H7 (cell line): ENCODE results near the gene CD63. TPM values are rescaled to one million over a fixed set of nuclear protein-coding genes. Genes with fewer than 3 reads are reported as not detected.

Experiments used
- DNase-seq: peaks from one replicate; pipeline ENCODE4 v3.0.0; 2012
- H3K27me3 ChIP-seq: 2 replicates; pipeline ENCODE4 v1.6.0; 2011; ENCODE audit warnings: mild to moderate bottlenecking, low read length; ENCODE audit not compliant: control insufficient read depth, insufficient read depth
- H3K36me3 ChIP-seq: replicated peaks from 2 replicates; pipeline ENCODE4 v1.5.1; 2011; ENCODE audit warnings: low read length; ENCODE audit not compliant: control insufficient read depth, insufficient read depth
- H3K4me3 ChIP-seq: 2 replicates; pipeline ENCODE4 v1.5.1; 2011; ENCODE audit warnings: low read depth, mild to moderate bottlenecking, control low read depth, low read length, moderate library complexity; ENCODE audit not compliant: insufficient read depth
- total RNA-seq: library from RNA; depleted of rRNA; stranded (reverse); fragments of >200 nt; shearing (Covaris generic); gene quantifications from 2 replicates; pipeline ENCODE4 v1.2.3, GENCODE V29; 2014

The CD63 gene
- total RNA-seq, 1 experiment from 2014 or later: 314 TPM

DNA sequence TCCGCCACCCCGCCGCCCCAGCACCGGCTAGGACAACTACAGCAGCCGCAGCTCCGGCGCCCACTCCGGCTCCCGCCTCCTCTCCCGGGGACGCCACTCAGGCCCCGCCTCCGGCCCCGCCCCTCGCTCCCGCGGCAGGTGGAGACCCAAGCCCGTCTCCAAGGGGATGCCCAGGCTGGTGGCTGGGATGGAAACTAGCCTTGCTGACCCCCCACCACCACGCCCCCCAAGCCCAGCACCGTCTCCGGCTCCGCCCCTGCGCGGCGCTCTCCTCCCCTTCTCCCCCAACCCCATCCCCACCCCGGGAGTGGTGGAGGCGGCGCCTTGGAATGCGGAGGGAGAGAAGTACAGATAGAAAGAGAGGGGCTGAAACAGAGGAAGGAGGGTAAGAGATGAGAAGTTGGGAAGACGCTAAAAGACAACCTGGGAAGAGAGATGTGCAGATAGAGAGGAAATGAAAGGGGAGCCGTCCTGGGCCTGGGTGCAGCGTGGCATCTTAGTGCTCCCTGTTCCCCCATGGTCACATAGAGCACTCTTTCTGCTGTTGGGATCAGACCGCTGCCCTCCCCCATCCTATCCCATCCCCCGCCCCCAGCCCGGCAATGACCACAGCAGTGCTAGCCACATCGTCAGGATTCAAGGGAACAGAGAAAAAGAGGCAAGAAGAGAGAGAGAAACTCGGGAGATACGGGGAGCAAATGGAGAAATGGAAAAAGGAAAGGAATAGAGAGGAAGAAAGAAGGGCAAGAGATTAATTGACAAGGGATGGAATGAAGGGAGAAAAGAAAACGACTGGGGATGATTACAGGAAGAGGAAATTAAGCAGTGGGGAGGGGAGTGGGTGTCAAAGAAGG is 20.7 kb downstream of the CD63 start, which contains the start of gene ITGA7:
Gene ITGA7, minus strand, starts transcription at position 64 of the 854 bp plus-strand sequence. CDS start 222 bp downstream, outside the sequence.
- Histone ChIP-seq H3K27me3 (peaks cover 11% of the 10 kb centered on the region; the same call in 1 of the 2 replicates), H3K4me3 (peak within 1 kb of the TSS; percentile 95), H3K36me3 (no peaks in the 10 kb centered on the region)
- DNase-seq: peak; percentile 100

DNA sequence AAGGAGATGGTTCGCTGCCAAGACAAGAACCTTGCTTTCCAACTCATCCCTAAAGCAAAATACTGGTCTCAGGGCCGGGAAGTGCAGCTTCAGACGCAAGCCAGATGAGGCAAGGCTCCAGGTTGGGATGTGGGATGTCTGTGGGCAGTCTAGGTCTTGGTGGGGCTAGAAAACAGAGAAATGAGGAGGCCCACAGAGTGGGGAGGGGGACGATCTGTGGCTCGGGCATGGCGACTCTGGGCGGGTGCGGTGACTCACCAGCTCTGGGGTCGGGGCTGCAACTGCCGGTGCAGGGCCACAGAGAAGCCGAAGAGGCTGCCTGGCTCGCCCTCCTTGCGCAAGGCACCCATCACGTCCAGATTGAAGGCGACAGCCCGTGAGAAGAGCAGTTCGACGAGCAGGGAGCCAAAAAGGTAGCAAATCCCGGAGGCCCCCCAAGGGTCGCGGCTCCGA is 21.6 kb downstream of the CD63 start:
- H3K36me3 ChIP-seq: no peaks in the 10 kb centered on the region
- peak overlapping the region; percentile 95 for H3K4me3 ChIP-seq
- H3K27me3 ChIP-seq: peaks cover 9% of the 10 kb centered on the region; the same call in 1 of the 2 replicates
- no peak for DNase-seq

DNA sequence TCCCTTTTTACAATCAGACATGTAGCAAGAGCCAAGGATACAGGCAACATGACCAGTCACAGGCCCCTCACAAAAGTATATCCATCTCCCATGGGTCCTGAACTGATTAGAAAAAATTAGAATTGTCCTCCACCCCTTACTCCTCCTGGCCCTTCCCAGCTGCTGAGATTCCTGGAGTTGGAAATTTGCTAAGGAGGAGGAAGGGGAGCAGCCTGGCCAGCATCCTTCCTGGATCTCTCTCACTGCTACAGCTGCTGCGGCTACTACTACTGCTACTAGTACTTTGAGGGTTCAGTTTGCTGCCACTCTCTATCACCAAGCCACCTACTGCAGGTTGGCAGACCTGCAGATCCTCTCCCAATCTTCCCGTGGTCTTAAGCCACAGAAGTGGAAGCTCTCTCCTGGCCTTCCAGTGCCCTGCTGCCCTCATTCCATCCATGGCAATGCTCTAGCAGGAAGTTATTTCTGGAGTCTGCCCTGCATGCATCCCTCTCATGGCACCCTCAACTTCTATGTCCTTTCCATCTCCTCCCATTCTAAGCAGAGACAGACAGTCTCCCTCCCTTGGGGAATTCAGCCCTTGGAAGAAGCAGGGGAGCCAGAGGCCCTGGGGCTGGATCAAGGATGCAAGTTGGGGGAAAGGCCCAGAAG is 22.1 kb downstream of the CD63 start:
- DNase-seq: no peak
- Histone ChIP-seq H3K36me3 (no peaks in the 10 kb centered on the region), H3K27me3 (peaks cover 6% of the 10 kb centered on the region; the same call in 1 of the 2 replicates), H3K4me3 (peak overlapping the region; percentile 95)

DNA sequence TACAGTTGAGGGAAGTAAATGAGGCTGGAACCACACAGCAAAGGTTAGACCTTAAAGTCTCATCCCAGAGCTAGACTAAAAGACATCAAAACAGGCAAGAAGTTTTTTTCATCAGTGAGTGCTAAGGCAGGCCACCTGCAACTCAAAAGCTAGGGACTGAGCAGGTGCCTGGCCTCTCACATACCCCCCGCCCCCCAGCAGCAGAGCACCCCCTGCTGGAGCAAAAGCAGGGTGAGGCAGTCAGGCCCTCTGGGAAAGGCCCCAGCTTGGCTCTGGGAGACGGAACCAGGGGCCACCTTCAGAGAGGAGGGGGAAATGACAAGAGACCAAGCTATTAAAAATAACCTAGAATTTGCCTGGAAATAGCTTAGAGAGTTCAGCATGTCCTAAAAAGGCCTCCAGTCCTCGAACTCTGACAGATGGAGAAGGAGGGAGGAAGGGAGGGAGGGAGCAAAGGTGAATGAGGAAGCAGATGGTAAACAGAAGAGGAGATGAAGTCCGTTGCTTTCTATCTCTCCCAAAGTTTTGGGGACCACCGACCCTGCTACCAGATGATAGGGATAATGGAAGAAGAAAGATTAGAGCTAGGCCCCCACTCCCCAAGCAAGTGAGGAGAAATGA is 22.9 kb downstream of the CD63 start:
- peak; percentile 92 for DNase-seq
- Histone ChIP-seq H3K27me3 (peaks cover 6% of the 10 kb centered on the region; the same call in 1 of the 2 replicates), H3K36me3 (no peaks in the 10 kb centered on the region; the same call in 1 of the 2 replicates), H3K4me3 (no peak overlapping the region)

DNA sequence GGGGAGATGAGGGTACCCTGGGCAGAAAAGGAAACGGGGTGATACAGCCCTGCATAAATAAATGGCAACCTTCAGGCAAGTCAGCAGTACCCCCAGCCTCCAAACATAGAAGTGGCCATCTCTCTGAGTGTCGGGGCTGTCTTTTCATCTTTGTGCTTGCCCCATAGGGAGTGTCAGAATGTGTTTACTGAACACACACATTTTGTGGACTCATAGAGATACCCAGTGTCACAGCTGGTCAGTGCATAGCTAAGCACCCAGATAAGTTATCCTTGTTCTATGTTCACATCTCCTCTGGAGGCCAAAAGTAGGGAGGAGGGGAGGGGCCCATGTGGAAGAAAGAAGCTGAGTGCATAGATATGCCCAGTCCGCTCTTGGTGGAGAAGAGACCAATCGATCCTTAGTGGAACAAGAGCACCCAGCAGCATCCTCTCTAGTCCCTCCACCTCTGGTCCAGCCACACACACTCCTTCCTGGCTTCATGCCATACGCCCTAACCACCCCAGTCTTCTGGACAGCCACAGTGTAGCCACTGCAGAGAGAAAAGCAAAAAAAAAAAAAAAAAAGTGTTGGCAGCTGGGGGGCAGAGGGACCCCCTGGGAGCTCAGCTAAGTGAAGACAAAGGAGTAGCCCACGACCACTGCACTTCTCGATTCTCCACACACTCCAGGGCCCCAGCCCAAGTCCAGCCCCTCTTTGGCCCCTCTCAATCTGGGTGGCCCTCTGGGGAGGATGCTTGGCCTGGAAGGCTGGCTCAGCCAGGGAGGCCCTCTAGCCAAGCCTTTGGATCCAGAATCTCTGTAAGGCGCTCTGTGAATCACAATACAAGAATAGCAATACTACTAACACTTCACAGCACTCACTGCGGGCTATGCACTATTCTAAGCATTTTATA is 23.7 kb downstream of the CD63 start:
- H3K36me3 ChIP-seq: no peaks in the 10 kb centered on the region; the same call in 1 of the 2 replicates
- no peak for DNase-seq
- H3K4me3 ChIP-seq: no peak overlapping the region
- peaks cover 6% of the 10 kb centered on the region; the same call in 1 of the 2 replicates for H3K27me3 ChIP-seq

DNA sequence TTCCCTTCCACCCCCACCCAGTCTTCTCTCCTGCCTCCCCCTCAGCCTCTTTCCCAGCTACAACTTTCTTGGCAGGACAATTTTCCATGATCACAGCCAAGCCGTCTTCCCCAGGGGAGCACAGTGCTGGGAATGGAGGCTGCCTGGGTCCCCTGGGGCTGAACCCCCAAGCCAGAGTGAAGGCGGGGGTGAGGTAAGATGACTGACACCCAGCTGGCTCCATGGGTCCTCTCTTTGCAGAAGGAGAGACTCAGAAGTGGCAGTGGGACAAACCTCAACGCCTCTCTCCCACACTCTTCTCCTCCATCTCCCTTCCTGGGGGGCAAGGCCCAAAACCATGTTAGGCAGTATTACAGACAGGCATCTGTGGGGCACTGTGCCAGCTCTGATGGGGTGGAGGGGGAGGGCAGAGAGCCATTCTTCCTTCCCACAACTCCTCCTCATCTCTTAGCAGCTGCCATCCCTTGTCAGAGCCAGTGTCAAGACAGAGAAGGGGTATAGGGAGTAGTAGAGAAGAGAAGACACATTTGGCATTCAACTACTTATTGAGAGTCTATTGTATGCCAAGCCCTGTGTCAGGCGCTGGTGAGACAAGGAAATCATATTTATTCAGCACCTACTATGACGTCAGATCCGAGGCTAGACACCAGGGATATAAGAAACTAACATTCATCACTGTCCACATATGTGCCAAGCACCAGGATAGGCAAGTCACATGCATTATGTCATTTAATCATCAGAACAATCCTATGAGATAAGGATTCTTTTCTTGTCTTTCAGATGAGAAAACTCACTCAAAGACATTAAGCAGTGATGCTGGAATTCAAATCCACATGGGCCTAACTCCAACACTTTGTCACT is 24.7 kb downstream of the CD63 start:
- no peak overlapping the region for H3K4me3 ChIP-seq
- no peak for DNase-seq
- H3K27me3 ChIP-seq: peaks cover 4% of the 10 kb centered on the region; the same call in 1 of the 2 replicates
- no peaks in the 10 kb centered on the region; the same call in 1 of the 2 replicates for H3K36me3 ChIP-seq

DNA sequence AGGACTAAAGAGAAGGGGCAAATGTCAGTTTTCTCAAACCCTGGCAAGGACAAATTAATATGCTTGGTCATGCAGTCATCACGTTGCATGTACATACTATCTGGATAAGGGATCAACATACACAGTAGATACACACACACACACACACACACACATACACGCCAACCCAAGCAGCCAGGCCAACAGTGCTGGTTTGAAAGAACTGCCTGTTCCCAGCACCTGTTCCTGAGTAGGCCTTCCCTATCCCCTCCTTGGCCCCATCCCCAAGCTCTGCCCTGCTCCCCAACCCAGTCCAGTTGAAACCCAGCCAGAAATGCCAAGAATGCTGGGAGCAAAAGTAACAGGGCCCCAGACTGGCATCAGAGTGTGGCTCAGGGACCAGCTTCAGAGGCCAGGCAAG is 25.5 kb downstream of the CD63 start:
- Histone ChIP-seq H3K36me3 (no peaks in the 10 kb centered on the region; the same call in none of the 2 replicates), H3K4me3 (no peak overlapping the region), H3K27me3 (peaks cover 4% of the 10 kb centered on the region; the same call in 1 of the 2 replicates)
- DNase-seq: no peak

DNA sequence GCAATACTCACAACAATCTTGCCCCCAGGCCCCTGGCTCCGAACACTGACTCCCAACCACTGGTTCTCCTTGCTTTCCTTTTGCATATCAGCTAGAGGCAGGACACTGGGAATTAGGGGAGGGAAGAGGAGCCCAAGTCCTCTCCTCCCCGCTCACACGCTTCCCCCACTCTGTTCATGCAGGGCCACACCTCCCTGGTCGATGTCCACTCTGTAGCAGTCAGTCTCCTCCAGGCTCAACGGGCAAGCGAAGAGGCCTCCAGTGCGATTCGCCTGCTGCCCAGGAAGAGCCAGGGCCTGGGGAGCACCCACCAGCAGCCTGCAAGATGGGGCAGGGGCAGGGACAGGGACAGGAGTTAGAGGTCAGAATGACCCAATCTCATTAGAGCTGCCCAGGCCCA is 25.9 kb downstream of the CD63 start:
- DNase-seq: no peak
- peaks cover 4% of the 10 kb centered on the region; the same call in 1 of the 2 replicates for H3K27me3 ChIP-seq
- no peak overlapping the region for H3K4me3 ChIP-seq
- no peaks in the 10 kb centered on the region; the same call in none of the 2 replicates for H3K36me3 ChIP-seq

DNA sequence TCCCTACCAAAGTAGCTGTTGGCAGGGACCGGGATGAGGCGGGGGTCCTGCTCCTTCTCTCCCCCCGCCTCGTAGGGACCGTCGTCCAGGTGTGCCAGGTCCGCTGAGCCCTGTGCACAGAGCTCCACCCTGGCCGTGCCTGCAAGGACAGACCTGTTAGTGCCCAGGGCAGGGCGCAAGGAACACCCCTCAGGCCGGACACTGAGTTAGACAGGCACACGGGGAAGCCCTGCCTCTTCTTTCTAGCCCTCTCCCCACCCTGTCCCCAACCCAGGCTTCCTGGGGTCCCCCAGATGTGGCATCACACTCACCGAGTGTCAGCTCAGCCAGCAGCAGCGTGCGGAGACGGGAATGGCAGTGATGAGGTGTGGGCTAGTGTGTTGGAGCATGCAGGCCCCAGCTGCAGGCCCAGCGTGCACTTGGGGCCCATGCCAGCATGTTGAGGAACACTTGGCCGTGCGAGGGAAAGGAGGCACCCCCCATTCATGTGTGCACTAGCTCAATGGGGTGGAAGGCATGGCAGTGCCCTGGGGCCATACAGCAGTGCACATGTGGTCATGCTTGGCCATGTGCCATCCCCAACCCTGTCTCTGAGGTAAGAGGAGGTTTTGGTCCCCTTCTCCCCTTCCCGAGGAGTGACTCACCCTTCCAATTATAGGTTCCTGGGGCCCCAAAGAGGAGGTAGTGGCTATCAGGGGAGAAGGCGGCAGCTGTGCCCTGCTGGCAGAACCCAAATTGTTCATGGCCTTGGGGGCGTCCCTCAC is 28.4 kb downstream of the CD63 start:
- no peak for DNase-seq
- Histone ChIP-seq H3K36me3 (peaks cover 3% of the 10 kb centered on the region), H3K27me3 (no peaks in the 10 kb centered on the region), H3K4me3 (no peak overlapping the region)

DNA sequence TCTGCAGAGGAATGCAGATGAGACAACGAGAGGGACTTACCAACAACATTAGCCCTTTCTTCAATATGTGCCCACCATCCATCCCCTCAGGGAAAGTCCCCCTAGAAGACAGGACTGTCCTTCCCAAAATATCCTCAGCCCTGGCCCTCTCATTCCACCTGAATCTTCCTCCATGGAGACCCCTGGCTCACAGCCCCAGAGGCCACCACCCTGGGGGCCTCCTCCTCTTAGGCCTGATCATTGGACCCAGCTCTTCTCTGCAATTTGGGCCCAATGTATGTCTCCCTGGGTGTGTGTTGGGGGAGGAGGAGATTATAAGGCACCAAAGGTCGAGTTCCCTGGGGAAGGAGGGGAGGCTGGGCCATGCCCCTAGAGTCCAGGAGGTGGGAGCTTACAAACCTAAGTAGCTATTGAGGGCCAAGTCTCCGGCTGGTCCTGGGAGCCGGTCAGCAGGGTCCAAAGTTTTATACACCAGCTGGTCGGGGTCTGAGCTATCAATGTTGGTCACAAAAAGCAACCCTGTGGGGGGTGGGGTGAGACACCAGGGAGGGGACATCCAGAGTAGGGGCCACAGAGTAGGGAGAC is 29.2 kb downstream of the CD63 start:
- no peak overlapping the region for H3K4me3 ChIP-seq
- peak; percentile 26 for DNase-seq
- no peaks in the 10 kb centered on the region for H3K27me3 ChIP-seq
- peaks cover 3% of the 10 kb centered on the region for H3K36me3 ChIP-seq

DNA sequence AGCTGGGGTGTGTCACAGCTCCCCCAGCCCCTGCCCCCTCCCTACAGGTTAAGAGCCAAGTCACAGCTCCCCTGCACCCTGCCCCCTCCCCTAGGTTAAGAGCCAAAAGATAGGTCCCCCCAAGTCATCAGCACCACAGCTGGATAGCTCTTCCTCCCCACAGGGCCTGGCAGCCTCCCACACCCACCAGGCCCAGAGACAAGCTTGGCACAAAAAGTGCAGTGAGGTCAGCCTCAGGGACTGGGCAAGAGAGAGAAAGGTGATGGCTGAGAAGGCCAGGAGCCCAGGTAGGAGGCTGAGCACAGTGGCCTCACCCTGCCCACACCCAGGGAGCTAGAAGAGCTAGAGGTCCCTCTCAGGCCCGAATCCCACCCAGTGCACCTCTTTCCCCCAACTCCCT is 29.8 kb downstream of the CD63 start:
- Histone ChIP-seq H3K4me3 (no peak overlapping the region), H3K36me3 (peaks cover 8% of the 10 kb centered on the region)
- DNase-seq: no peak

DNA sequence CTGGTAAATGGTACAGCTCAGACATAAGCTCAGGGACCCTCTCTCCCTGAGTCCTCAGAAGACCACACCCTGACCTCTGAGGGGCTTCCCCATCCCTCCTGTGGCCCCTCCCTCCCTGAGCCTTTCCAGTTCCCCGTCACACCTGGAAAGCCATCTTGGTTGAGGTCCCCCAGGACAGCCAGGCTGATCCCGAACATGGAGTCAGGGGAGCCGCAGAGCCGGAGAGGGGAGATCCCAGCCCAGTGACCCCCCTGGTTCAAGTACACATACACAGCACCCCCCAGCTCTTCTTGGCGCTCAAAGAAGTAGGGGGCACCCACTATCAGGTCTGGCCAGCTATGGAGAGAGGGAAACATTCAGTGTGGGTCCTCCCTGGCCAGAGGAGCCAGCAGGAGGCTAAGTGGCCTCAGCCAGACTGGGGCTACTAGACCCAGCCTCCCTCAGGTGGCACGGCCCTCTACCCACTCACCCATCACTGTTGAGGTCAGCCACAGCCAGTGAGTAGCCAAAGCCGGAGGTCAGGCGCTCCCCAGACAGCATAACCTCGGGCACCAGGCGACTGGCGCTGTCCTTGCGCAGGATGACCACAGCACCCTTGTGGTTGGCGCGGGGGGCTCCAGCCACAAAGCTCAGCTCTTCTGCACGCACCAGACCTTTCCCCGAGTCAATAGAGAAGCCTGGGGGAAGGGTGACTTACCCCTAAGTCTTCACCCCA is 30.4 kb downstream of the CD63 start:
- DNase-seq: peak; percentile 26
- Histone ChIP-seq H3K36me3 (peaks cover 8% of the 10 kb centered on the region), H3K4me3 (no peak overlapping the region), H3K27me3 (no peaks in the 10 kb centered on the region)

More for the DNA sequence above, 29.8 kb downstream of the CD63 start:
- no peaks in the 10 kb centered on the region for H3K27me3 ChIP-seq
